Liver (tissue), 9 donors: Measurements from ENCODE around the gene IQCH. TPM values are rescaled to one million over a fixed set of nuclear protein-coding genes. Genes with fewer than 3 reads are reported as not detected.

Experiments
- DNase-seq: peaks from one replicate; pipeline ENCODE4 v3.0.0-alpha.2; 2017; ENCODE audit warnings: low spot score
- H3K27ac ChIP-seq, 2 donors: one replicate each; pipeline ENCODE4 v1.7.0; 2013; ENCODE audit warnings: inconsistent platforms in 2 of 2, low read length in 2 of 2, control low read depth in 1 of 2, low read depth in 1 of 2, mild to moderate bottlenecking in 1 of 2
- H3K27me3 ChIP-seq, 4 donors: one replicate each; pipeline versions ENCODE4 v1.6.1 to v1.7.0; 2013; ENCODE audit warnings: low read length in 3 of 4, inconsistent platforms in 1 of 4, mild to moderate bottlenecking in 1 of 4, moderate library complexity in 1 of 4; ENCODE audit not compliant: control insufficient read depth in 4 of 4, insufficient read depth in 4 of 4
- H3K36me3 ChIP-seq, 4 donors: one replicate each; pipeline versions ENCODE4 v1.6.1 to v1.7.0; 2013; ENCODE audit warnings: low read length in 3 of 4, mild to moderate bottlenecking in 3 of 4, low read depth in 1 of 4, moderate library complexity in 1 of 4; ENCODE audit not compliant: control insufficient read depth in 4 of 4, insufficient read depth in 3 of 4
- H3K4me1 ChIP-seq, 4 donors: one replicate each; pipeline versions ENCODE4 v1.6.1 to v1.7.0; 2013; ENCODE audit warnings: low read length in 3 of 4, mild to moderate bottlenecking in 3 of 4, moderate library complexity in 1 of 4; ENCODE audit not compliant: control insufficient read depth in 4 of 4, insufficient read depth in 4 of 4
- H3K4me3 ChIP-seq, 3 donors: one replicate each; pipeline versions ENCODE4 v1.6.1 to v1.7.0; 2013; ENCODE audit warnings: low read length in 3 of 3, control low read depth in 1 of 3, low read depth in 1 of 3, mild to moderate bottlenecking in 1 of 3
- H3K9ac ChIP-seq, 2 donors: one replicate each; pipeline ENCODE4 v1.7.0; 2013; ENCODE audit warnings: low read length in 2 of 2, mild to moderate bottlenecking in 2 of 2, moderate library complexity in 2 of 2, control low read depth in 1 of 2, low read depth in 1 of 2
- H3K9me3 ChIP-seq, 4 donors: one replicate each; pipeline versions ENCODE4 v1.6.1 to v1.7.0; 2013; ENCODE audit warnings: low read length in 3 of 4; ENCODE audit not compliant: control insufficient read depth in 4 of 4
- ATF3 ChIP-seq: IDR thresholded peaks from 2 replicates; pipeline ENCODE4 v1.6.1; 2016; ENCODE audit warnings: antibody characterized with exemption
- CTCF ChIP-seq: fragments of 150-350 bp; IDR thresholded peaks from 2 replicates; pipeline ENCODE4 v1.5.1; 2017; ENCODE audit warnings: improper control_type of control experiment, low read depth, low read length; ENCODE audit not compliant: missing input control
- EGR1 ChIP-seq, 2 donors: IDR thresholded peaks; 2 replicates each; pipeline ENCODE4 v1.6.1; 2016 to 2018; ENCODE audit warnings: antibody characterized with exemption in 2 of 2, low read depth in 2 of 2
- FOXA2 ChIP-seq: IDR thresholded peaks from 2 replicates; pipeline ENCODE4 v1.6.1; 2016; ENCODE audit warnings: antibody characterized with exemption
- GABPA ChIP-seq, 2 donors: IDR thresholded peaks in 1 of 2; conservative IDR thresholded peaks in 1 of 2; 2 replicates each; pipeline ENCODE4 v1.6.1; 2016; ENCODE audit warnings: antibody characterized with exemption in 2 of 2, mild to moderate bottlenecking in 1 of 2, moderate library complexity in 1 of 2
- HNF4A ChIP-seq, 2 donors: conservative IDR thresholded peaks; 2 replicates each; pipeline ENCODE4 v1.6.1; 2016; ENCODE audit warnings: antibody characterized with exemption in 2 of 2, mild to moderate bottlenecking in 2 of 2
- HNF4G ChIP-seq: IDR thresholded peaks from 2 replicates; pipeline ENCODE4 v1.6.1; 2016; ENCODE audit warnings: antibody characterized with exemption
- JUND ChIP-seq, 2 donors: IDR thresholded peaks; 2 replicates each; pipeline ENCODE4 v1.6.1; 2016; ENCODE audit warnings: antibody characterized with exemption in 2 of 2
- MAX ChIP-seq: IDR thresholded peaks from 2 replicates; pipeline ENCODE4 v1.6.1; 2016; ENCODE audit warnings: antibody characterized with exemption
- NR2F2 ChIP-seq: IDR thresholded peaks from 2 replicates; pipeline ENCODE4 v1.6.1; 2016; ENCODE audit warnings: antibody characterized with exemption
- RAD21 ChIP-seq, 2 donors: IDR thresholded peaks; 2 replicates each; pipeline ENCODE4 v1.6.1; 2016; ENCODE audit warnings: antibody characterized with exemption in 2 of 2, mild to moderate bottlenecking in 2 of 2
- REST ChIP-seq: IDR thresholded peaks from 2 replicates; pipeline ENCODE4 v1.6.1; 2016; ENCODE audit warnings: antibody characterized with exemption, mild to moderate bottlenecking
- RXRA ChIP-seq, 2 donors: IDR thresholded peaks; 2 replicates each; pipeline ENCODE4 v1.6.1; 2017 to 2018; ENCODE audit warnings: antibody characterized with exemption in 2 of 2, mild to moderate bottlenecking in 1 of 2
- SP1 ChIP-seq: IDR thresholded peaks from 2 replicates; pipeline ENCODE4 v1.6.1; 2018; ENCODE audit warnings: antibody characterized with exemption, mild to moderate bottlenecking
- YY1 ChIP-seq: IDR thresholded peaks from 2 replicates; pipeline ENCODE4 v1.6.1; 2016; ENCODE audit warnings: antibody characterized with exemption, mild to moderate bottlenecking
- ZBTB33 ChIP-seq: IDR thresholded peaks from 2 replicates; pipeline ENCODE4 v1.6.1; 2016; ENCODE audit warnings: antibody characterized with exemption
- WGBS: extraction: QIAGEN DNeasy Blood & Tissue Kit; methylation state at CpG from one replicate; pipeline ENCODE4 v1.1.7; 2013; 5-methylcytosine and 5-hydroxymethylcytosine counted together
- polyA plus RNA-seq, 2 donors: library from polyadenylated mRNA; stranded (reverse) in 1 of 2; unstranded in 1 of 2; fragments of 200-250 nt in 1 of 2; fragments of >200 nt in 1 of 2; fragmentation: Nextera tagmentation in 1 of 2; extraction: Ambion mirVana in 1 of 2; gene quantifications; one replicate each; pipeline versions ENCODE4 v1.2.1 to v1.2.3, GENCODE V29; 2013 to 2015
- total RNA-seq, 2 donors: library from RNA; depleted of rRNA; stranded (reverse); fragments of >200 nt; gene quantifications; one replicate each; pipeline ENCODE4 v1.2.3, GENCODE V29; 2014
- donor health status: healthy.
- donor health status: healthy.
- donor health status: healthy.
- donor health status: healthy.
- donor health status: healthy.

IQCH gene
- total and polyA plus RNA-seq, 4 donors = 0.23 to 1.6 (median 0.86) TPM

GRCh38 chr15:67472957-67473356, 218.4 kb downstream of the IQCH start:
- 96% methylated on average over 1 of the region's 1 CpG for WGBS
- TF ChIP-seq CTCF (no peak), ZBTB33 (no peak), RAD21 (IDR thresholded peaks at IDR 0.05) (no peak), FOXA2 (no peak), REST (no peak), YY1 (no peak), EGR1 (IDR thresholded peaks at IDR 0.05; ENCODE audit: low read depth in 2 of 2) (no peak), HNF4G (no peak), SP1 (no peak), MAX (no peak), JUND (IDR thresholded peaks at IDR 0.05) (no peak), ATF3 (no peak), NR2F2 (no peak), GABPA (IDR thresholded peaks at IDR 0.05 in 1 of 2, conservative IDR thresholded peaks at IDR 0.05 in 1 of 2) (no peak), RXRA (IDR thresholded peaks at IDR 0.05) (no peak), HNF4A (conservative IDR thresholded peaks at IDR 0.05) (no peak)
- H3K9ac ChIP-seq = no peak overlapping the region

More at GRCh38 chr15:67472957-67473356, 218.4 kb downstream of the IQCH start:
- no peaks in the 10 kb centered on the region for H3K27me3 ChIP-seq
- no peaks in the 10 kb centered on the region for H3K4me1 ChIP-seq
- no peak overlapping the region for H3K27ac ChIP-seq
- peaks cover 0 to 2% (median 0%) of the 10 kb centered on the region in 4 donors for H3K36me3 ChIP-seq
- no peak overlapping the region for H3K4me3 ChIP-seq
- DNase-seq = no peak
- no peaks in the 10 kb centered on the region for H3K9me3 ChIP-seq
